SK-N-SH (cell line): ENCODE measurements around the gene ASF1B. TPM values are rescaled to one million over a fixed set of nuclear protein-coding genes. Genes with fewer than 3 reads are reported as not detected.

ENCODE experiments used
- CTCF ChIA-PET: fragments of 300-600, 350-600 bp; formaldehyde crosslinking; extraction: SDS; loops from one replicate; lab custom pipeline; 2021; lab: Yijun Ruan, JAX
- POLR2A ChIA-PET: fragments of 350-600 bp; sonication (Branson Sonifier 250); formaldehyde crosslinking; extraction: SDS; loops from one replicate; lab custom pipeline; 2020; ENCODE audit warnings: antibody characterized with exemption, inconsistent platforms; lab: Yijun Ruan, JAX
- DNase-seq: peaks from one replicate; pipeline ENCODE4 v3.0.0; 2012
- H2AFZ ChIP-seq: fragments of 200-600 bp; sonication (generic); 2 replicates; pipeline ENCODE4 v1.8.1; 2016; ENCODE audit warnings: antibody characterized with exemption, mild to moderate bottlenecking, low read depth
- H3F3A ChIP-seq: fragments of 200-600 bp; sonication (generic); replicated peaks from 2 replicates; pipeline ENCODE3; 2016; ENCODE audit warnings: antibody characterized with exemption, mild to moderate bottlenecking; ENCODE audit not compliant: insufficient read depth
- H3K27ac ChIP-seq, 2 experiments: fragments of 200-500 bp in 1 of 2; fragments of 200-600 bp in 1 of 2; sonication (Bioruptor generic) in 1 of 2; sonication (generic), shearing (Covaris generic) in 1 of 2; 2 replicates each; pipeline versions ENCODE4 v1.5.1 to v1.6.1; 2014 to 2016; ENCODE audit warnings: low read depth in 2 of 2, inconsistent platforms in 1 of 2, low read length in 1 of 2, mild to moderate bottlenecking in 1 of 2, mixed read lengths in 1 of 2
- H3K27me3 ChIP-seq: fragments of 200-600 bp; sonication (generic), shearing (Covaris generic); 2 replicates; pipeline ENCODE4 v1.6.1; 2016; ENCODE audit warnings: mixed run types; ENCODE audit not compliant: insufficient read depth
- H3K36me3 ChIP-seq, 2 experiments: fragments of 200-500 bp in 1 of 2; fragments of 200-600 bp in 1 of 2; sonication (Bioruptor generic) in 1 of 2; sonication (generic) in 1 of 2; replicated peaks in 1 of 2; 2 replicates each; pipeline versions ENCODE3 to v1.5.1; 2014 to 2016; ENCODE audit warnings: low read length in 1 of 2, mild to moderate bottlenecking in 1 of 2; ENCODE audit not compliant: insufficient read depth in 2 of 2, control insufficient read depth in 1 of 2
- H3K4me1 ChIP-seq, 2 experiments: fragments of 200-500 bp in 1 of 2; fragments of 200-600 bp in 1 of 2; sonication (Bioruptor generic) in 1 of 2; sonication (generic), shearing (Covaris generic) in 1 of 2; 2 replicates each; pipeline versions ENCODE4 v1.5.1 to v1.6.1; 2014 to 2016; ENCODE audit warnings: low read depth in 1 of 2, low read length in 1 of 2, mixed run types in 1 of 2; ENCODE audit not compliant: insufficient read depth in 2 of 2, control insufficient read depth in 1 of 2
- H3K4me2 ChIP-seq: fragments of 200-600 bp; sonication (generic), shearing (Covaris generic); 2 replicates; pipeline ENCODE4 v1.6.1; 2017; ENCODE audit warnings: mixed run types
- H3K4me3 ChIP-seq, 2 experiments: fragments of 200-500 bp in 1 of 2; fragments of 200-600 bp in 1 of 2; sonication (Bioruptor generic) in 1 of 2; sonication (generic), shearing (Covaris generic) in 1 of 2; 2 replicates each; pipeline versions ENCODE4 v1.5.1 to v1.8.1; 2014 to 2016; ENCODE audit warnings: low read depth in 2 of 2, inconsistent platforms in 1 of 2, low read length in 1 of 2, mild to moderate bottlenecking in 1 of 2, mixed read lengths in 1 of 2, moderate library complexity in 1 of 2
- H3K79me2 ChIP-seq: fragments of 200-600 bp; sonication (generic); 2 replicates; pipeline ENCODE4 v1.8.1; 2017; ENCODE audit warnings: mild to moderate bottlenecking; ENCODE audit not compliant: insufficient read depth
- H3K9ac ChIP-seq: fragments of 200-600 bp; sonication (generic); 2 replicates; pipeline ENCODE4 v1.6.1; 2017; ENCODE audit warnings: mixed run types
- H3K9me2 ChIP-seq: fragments of 200-600 bp; sonication (generic); 2 replicates; pipeline ENCODE4 v1.6.1; 2017; ENCODE audit warnings: mixed run types
- H3K9me3 ChIP-seq: fragments of 200-600 bp; sonication (generic); 2 replicates; pipeline ENCODE4 v1.6.1; 2017; ENCODE audit warnings: mixed run types, mild to moderate bottlenecking, moderate library complexity
- H4K20me1 ChIP-seq: fragments of 200-600 bp; sonication (generic); 2 replicates; pipeline ENCODE4 v1.6.1; 2017; ENCODE audit warnings: mild to moderate bottlenecking, mixed run types; ENCODE audit not compliant: insufficient read depth
- CHD2 ChIP-seq: fragments of 150-350 bp; IDR thresholded peaks from 2 replicates; pipeline ENCODE4 v1.6.1; 2018; ENCODE audit warnings: low read length; ENCODE audit not compliant: partially characterized antibody
- ELF1 ChIP-seq: IDR thresholded peaks from 2 replicates; pipeline ENCODE4 v1.4.0; 2012
- EP300 ChIP-seq, 2 experiments: IDR thresholded peaks; 2 replicates each; pipeline versions ENCODE4 v1.4.0 to v1.6.1; 2012; ENCODE audit warnings: borderline replicate concordance in 1 of 2, low read depth in 1 of 2, low read length in 1 of 2
- EZH2phosphoT487 ChIP-seq: fragments of 200-600 bp; sonication (generic); IDR thresholded peaks from 2 replicates; pipeline ENCODE4 v1.6.1; 2017; ENCODE audit warnings: low read depth, mixed run types, mild to moderate bottlenecking, antibody characterized with exemption, moderate library complexity, borderline replicate concordance
- FOXJ3 ChIP-seq: sonication (generic); formaldehyde crosslinking; IDR thresholded peaks from 2 replicates; pipeline ENCODE4 v1.5.1; 2020; ENCODE audit warnings: mild to moderate bottlenecking, missing genetic modification reagents
- FOXM1 ChIP-seq: IDR thresholded peaks from 2 replicates; pipeline ENCODE4 v1.4.0; 2012; ENCODE audit warnings: low read depth, mild to moderate bottlenecking
- GABPA ChIP-seq: IDR thresholded peaks from 2 replicates; pipeline ENCODE4 v1.4.0; 2012; ENCODE audit warnings: low read depth, mild to moderate bottlenecking
- GATA2 ChIP-seq: sonication (generic); formaldehyde crosslinking; IDR thresholded peaks from 2 replicates; pipeline ENCODE4 v1.5.0; 2020; ENCODE audit warnings: mild to moderate bottlenecking, missing genetic modification reagents
- IRF3 ChIP-seq: fragments of 150-350 bp; IDR thresholded peaks from 2 replicates; pipeline ENCODE4 v1.6.1; 2016; ENCODE audit warnings: mild to moderate bottlenecking, low read depth, low read length
- MEF2A ChIP-seq: IDR thresholded peaks from 2 replicates; pipeline ENCODE4 v1.4.0; 2012; ENCODE audit warnings: low read depth, borderline replicate concordance
- NFIC ChIP-seq: IDR thresholded peaks from 2 replicates; pipeline ENCODE4 v1.4.0; 2012; ENCODE audit warnings: borderline replicate concordance
- POLR2AphosphoS5 ChIP-seq: IDR thresholded peaks from 2 replicates; pipeline ENCODE4 v1.6.1; 2012; ENCODE audit warnings: low read depth, low read length
- RAD21 ChIP-seq: IDR thresholded peaks from 2 replicates; pipeline ENCODE4 v1.6.1; 2012; ENCODE audit warnings: mild to moderate bottlenecking, low read length
- RCOR1 ChIP-seq: fragments of 150-350 bp; IDR thresholded peaks from 2 replicates; pipeline ENCODE4 v1.6.1; 2017; ENCODE audit warnings: antibody characterized with exemption, low read length
- RFX5 ChIP-seq: IDR thresholded peaks from 2 replicates; pipeline ENCODE4 v1.6.1; 2012; ENCODE audit warnings: mild to moderate bottlenecking, improper control_type of control experiment, low read length
- RXRA ChIP-seq: IDR thresholded peaks from 2 replicates; pipeline ENCODE4 v1.4.0; 2012; ENCODE audit warnings: low read depth, mild to moderate bottlenecking, borderline replicate concordance
- SIN3A ChIP-seq: IDR thresholded peaks from 2 replicates; pipeline ENCODE4 v1.6.1; 2012; ENCODE audit warnings: low read depth, mild to moderate bottlenecking, low read length, moderate library complexity, borderline replicate concordance
- SMC3 ChIP-seq: IDR thresholded peaks from 2 replicates; pipeline ENCODE4 v1.6.1; 2012; ENCODE audit warnings: low read depth, low read length, improper control_type of control experiment
- TAF1 ChIP-seq: IDR thresholded peaks from 2 replicates; pipeline ENCODE4 v1.6.1; 2012; ENCODE audit warnings: low read depth, mild to moderate bottlenecking, low read length, moderate library complexity, borderline replicate concordance
- USF1 ChIP-seq: IDR thresholded peaks from 2 replicates; pipeline ENCODE4 v1.4.0; 2012; ENCODE audit warnings: low read depth, borderline replicate concordance
- USF2 ChIP-seq: fragments of 150-350 bp; IDR thresholded peaks from 2 replicates; pipeline ENCODE4 v1.6.1; 2017; ENCODE audit warnings: antibody characterized with exemption, low read length, low read depth, borderline replicate concordance
- YY1 ChIP-seq: IDR thresholded peaks from 2 replicates; pipeline ENCODE4 v1.4.0; 2012; ENCODE audit warnings: low read depth, mild to moderate bottlenecking
- WGBS: methylation state at CpG from one replicate; pipeline ENCODE4 v1.1.6; 2017; ENCODE audit warnings: low lambda C conversion rate; 5-methylcytosine and 5-hydroxymethylcytosine counted together
- polyA plus RNA-seq, 3 experiments: library from polyadenylated mRNA; depleted of rRNA; stranded (reverse); fragments of >200 nt; gene quantifications; 2 replicates each; pipeline ENCODE4 v1.2.3, GENCODE V29; 2012
- TF ChIP-seq, protein P1 (sequence below): fragments of 200-600 bp; sonication (generic); IDR thresholded peaks from 2 replicates; pipeline ENCODE4 v1.6.1; 2017; ENCODE audit warnings: antibody characterized with exemption, mild to moderate bottlenecking, moderate library complexity

ASF1B gene
- polyA plus RNA-seq, 1 of the 3 experiments (the other 2 are of a cell fraction) = 19.0 TPM

DNA sequence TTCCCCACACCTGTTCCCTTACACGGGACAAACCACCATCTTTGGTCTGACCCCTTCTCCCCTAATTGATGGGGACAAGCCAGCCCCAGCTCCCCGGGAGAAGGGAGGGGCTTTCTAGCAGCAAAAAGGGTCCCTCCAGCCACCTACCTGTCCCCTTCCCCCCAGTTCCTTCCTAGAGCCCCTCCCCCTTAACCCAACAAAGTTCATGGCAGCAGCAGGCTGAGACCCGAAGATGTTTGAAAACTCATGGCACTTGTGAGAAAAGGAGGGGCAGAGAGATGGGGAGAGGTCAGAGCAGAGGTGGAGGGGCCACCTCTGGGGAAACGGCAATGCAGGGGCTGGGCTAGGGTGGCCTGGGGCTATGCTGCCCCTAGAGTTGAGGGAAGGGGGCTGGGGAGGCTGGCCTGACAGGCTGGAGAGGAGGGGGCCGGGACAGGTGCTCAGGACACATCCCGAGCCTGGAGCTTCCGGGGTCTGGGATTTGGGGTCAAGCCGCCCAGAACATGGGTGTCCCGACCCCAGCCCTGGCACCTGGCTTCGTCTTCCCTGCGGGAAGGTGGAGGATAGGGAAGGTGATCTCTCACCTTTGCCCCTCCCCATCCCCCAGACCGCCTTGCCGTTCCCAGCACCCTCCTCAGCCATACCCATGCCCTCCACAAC, 12.5 kb upstream of the ASF1B start (continued):
- TF ChIP-seq FOXM1 (no peak), SMC3 (no peak)

DNA sequence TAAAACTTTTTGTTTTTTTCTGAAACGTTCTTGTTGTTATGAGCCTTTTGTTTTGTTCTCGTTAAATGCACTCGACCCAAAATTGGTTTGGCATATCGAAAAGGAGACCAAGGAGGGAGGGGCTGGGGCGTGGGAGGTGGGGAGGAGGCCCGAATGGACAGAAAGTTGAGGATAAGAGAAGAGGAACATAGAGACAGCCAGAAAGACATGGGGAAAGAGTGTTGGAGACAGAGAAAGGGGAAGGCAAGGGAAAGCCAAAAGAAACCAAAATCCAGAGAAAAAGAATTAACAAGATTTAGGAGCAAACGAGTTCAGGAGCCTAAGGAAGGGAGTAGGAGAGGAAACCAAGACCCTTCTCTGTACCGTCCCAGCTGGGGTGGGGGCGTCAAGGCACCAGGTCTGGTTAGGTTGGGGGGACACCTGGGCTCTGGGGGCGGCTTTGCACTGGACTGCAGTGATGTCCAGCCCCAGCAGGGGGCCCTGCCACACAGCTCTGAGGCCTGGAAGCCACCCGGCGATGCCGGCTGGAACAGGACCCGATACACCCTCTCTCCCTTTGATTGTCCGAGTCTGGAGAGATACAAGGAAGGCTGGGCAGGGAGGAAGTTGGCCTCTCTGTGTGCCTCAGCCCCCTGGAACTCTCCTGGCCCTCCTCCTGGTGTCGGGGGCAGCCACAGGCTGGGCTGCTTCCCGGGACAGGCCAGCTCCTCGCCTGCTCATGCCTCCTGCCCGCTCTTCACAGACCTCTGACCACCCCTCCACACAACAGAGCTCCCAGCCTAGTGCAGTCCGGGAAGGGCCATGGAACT, 11.6 kb upstream of the ASF1B start:
- H3K27ac ChIP-seq = peak overlapping the region in 1 of 2 experiments; percentile 17; a peak in 1 of 4 replicates
- H3K9me3 ChIP-seq = no peaks in the 10 kb centered on the region
- H2AFZ ChIP-seq = no peak overlapping the region
- WGBS = 53% methylated on average over 16 of the region's 20 CpGs
- POLR2A ChIA-PET = interaction anchor here (0.6 to 0.8 kb wide), 2 partner anchors 11 to 282 kb away, joined by 3 read pairs; no protein-coding TSS in a partner anchor
- DNase-seq = peak; percentile 92
- CTCF ChIA-PET = interaction anchor here (0.6 to 18.9 kb wide), 27 partner anchors 9 to 282 kb away, joined by 3 to 256 read pairs (median 3); partner anchors contain the start of genes ASF1B and DDX39A
- no peaks in the 10 kb centered on the region for H3K9me2 ChIP-seq
- peaks cover 0 to 12% of the 10 kb centered on the region in 2 experiments for H3K36me3 ChIP-seq
- no peaks in the 10 kb centered on the region for H4K20me1 ChIP-seq
- H3K4me2 ChIP-seq = 0 out of 2 replicates have a peak overlapping the region, but pooled peaks have one; percentile 34
- no peak overlapping the region; a peak in 1 of 4 replicates for H3K4me3 ChIP-seq
- H3K4me1 ChIP-seq = peaks cover 0 to 26% of the 10 kb centered on the region in 2 experiments; a peak in 1 of 4 replicates
- H3K27me3 ChIP-seq = no peaks in the 10 kb centered on the region
- H3K9ac ChIP-seq = no peak overlapping the region
- TF ChIP-seq CHD2 = no peak
- no peak for TF ChIP-seq EZH2phosphoT487
- TF ChIP-seq TAF1 = no peak
- TF ChIP-seq RXRA = no peak
- no peak for TF ChIP-seq USF1
- TF ChIP-seq MEF2A = no peak
- no peak for TF ChIP-seq GABPA
- TF ChIP-seq YY1 = no peak
- no peak for TF ChIP-seq POLR2AphosphoS5
- no peak for TF ChIP-seq NFIC
- TF ChIP-seq IRF3 = no peak
- peak; percentile 80 for TF ChIP-seq RAD21
- no peak for TF ChIP-seq FOXJ3 (CRISPR knock-in tag)
- no peak for TF ChIP-seq EP300 (IDR thresholded peaks at IDR 0.05; ENCODE audit: borderline replicate concordance in 1 of 2, low read depth in 1 of 2, low read length in 1 of 2)
- no peak for TF ChIP-seq USF2
- peak; percentile 68 for TF ChIP-seq SMC3
- TF ChIP-seq SIN3A = no peak
- TF ChIP-seq ELF1 = no peak
- TF ChIP-seq RCOR1 = no peak
- TF ChIP-seq, protein P1, sequence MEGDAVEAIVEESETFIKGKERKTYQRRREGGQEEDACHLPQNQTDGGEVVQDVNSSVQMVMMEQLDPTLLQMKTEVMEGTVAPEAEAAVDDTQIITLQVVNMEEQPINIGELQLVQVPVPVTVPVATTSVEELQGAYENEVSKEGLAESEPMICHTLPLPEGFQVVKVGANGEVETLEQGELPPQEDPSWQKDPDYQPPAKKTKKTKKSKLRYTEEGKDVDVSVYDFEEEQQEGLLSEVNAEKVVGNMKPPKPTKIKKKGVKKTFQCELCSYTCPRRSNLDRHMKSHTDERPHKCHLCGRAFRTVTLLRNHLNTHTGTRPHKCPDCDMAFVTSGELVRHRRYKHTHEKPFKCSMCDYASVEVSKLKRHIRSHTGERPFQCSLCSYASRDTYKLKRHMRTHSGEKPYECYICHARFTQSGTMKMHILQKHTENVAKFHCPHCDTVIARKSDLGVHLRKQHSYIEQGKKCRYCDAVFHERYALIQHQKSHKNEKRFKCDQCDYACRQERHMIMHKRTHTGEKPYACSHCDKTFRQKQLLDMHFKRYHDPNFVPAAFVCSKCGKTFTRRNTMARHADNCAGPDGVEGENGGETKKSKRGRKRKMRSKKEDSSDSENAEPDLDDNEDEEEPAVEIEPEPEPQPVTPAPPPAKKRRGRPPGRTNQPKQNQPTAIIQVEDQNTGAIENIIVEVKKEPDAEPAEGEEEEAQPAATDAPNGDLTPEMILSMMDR = peak; percentile 77
- TF ChIP-seq RFX5 = no peak
- no peak for TF ChIP-seq GATA2
- no peak for TF ChIP-seq FOXM1
- H3F3A ChIP-seq = peaks cover 2% of the 10 kb centered on the region
- no peaks in the 10 kb centered on the region; the same call in 1 of the 2 replicates for H3K79me2 ChIP-seq
